Measurements from ENCODE around the gene ANKRD52.

DNA sequence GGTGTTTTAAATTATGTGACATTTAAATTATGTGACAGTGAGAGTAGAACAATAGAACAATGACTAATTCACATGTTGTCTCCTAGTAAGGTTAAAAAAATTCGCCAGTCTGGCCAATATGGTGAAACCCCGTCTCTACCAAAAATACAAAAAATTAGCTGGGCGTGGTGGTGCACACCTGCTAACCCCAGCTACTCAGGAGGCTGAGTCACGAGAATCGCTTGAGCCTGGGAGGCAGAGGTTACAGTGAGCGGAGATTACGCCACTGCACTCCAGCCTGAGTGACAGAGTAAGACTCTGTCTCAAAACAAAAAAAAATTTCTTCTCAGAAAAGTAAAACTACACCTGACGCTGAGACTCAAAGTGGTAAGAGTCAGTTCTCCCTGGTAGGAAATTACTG lies 39.2 kb upstream of the ANKRD52 start:
- TF ChIP-seq JUN (IDR thresholded peaks at IDR 0.05; ENCODE audit: borderline replicate concordance, insufficient read depth, insufficient read length, low read depth) = no peak
- no peak for TF ChIP-seq CTCF (IDR thresholded peaks at IDR 0.05; ENCODE audit: extremely low read depth in 1 of 2, insufficient read depth in 1 of 2, low read depth in 1 of 2, low read length in 2 of 2)
